Hepatocyte (in vitro differentiated cells): Measurements from ENCODE around the gene CCDC32.

Source experiments
- EZH2 ChIP-seq: fragments of 200-600 bp; sonication (generic); IDR thresholded peaks from 2 replicates; pipeline ENCODE4 v1.6.1; 2016; ENCODE audit warnings: antibody characterized with exemption, mild to moderate bottlenecking, borderline replicate concordance
- EZH2phosphoT487 ChIP-seq: fragments of 200-600 bp; sonication (generic); IDR thresholded peaks from one replicate; pipeline ENCODE4 v1.6.1; 2018; ENCODE audit warnings: antibody characterized with exemption, mild to moderate bottlenecking, low read depth, moderate library complexity; ENCODE audit not compliant: unreplicated experiment, severe bottlenecking
- TF ChIP-seq, protein P1 (sequence below): fragments of 200-600 bp; sonication (generic); IDR thresholded peaks from 2 replicates; pipeline ENCODE4 v1.5.1; 2016; ENCODE audit warnings: antibody characterized with exemption, mild to moderate bottlenecking; ENCODE audit not compliant: poor library complexity

DNA sequence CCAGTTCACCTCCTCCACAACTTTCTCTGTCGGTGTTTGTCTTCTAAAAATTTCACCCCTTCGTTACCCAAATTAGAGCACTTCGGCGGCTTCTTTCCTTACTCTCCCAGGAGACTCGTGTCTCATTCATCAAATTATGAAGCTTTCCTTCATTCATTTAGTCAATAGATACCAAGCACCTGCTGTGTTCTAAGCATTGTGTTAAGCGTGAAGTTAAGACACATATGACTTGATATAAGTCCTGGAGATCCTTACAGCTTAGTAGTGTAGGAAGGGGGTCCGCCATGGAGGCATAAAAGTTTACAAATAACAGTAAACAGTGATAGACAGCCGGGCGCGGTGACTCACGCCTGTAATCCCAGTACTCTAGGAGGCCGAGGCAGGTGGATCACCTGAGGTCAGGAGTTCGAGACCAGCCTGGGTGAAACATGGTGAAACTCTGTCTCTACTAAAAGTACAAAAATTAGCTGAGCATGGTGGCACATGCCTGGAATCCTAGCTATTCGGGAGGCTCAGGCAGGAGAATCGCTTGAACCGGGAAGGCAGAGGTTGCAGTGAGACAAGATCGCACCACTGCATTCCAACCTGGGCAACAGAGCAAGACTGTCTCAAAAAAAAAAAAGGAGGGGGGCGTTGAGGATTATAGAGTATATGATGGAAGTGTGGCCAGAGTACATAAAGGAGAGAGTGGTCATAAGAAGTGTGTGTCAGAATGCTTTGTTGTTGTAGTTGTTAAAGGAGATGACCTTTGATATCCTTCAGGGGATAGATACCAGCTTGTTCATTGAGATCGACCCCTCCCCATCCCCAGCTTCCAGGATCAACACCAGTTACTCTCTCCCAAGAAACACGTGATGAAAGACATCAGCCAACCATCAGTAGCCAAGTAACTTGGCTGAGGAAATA lies 744 bp upstream of the CCDC32 start:
- TF ChIP-seq, protein P1, sequence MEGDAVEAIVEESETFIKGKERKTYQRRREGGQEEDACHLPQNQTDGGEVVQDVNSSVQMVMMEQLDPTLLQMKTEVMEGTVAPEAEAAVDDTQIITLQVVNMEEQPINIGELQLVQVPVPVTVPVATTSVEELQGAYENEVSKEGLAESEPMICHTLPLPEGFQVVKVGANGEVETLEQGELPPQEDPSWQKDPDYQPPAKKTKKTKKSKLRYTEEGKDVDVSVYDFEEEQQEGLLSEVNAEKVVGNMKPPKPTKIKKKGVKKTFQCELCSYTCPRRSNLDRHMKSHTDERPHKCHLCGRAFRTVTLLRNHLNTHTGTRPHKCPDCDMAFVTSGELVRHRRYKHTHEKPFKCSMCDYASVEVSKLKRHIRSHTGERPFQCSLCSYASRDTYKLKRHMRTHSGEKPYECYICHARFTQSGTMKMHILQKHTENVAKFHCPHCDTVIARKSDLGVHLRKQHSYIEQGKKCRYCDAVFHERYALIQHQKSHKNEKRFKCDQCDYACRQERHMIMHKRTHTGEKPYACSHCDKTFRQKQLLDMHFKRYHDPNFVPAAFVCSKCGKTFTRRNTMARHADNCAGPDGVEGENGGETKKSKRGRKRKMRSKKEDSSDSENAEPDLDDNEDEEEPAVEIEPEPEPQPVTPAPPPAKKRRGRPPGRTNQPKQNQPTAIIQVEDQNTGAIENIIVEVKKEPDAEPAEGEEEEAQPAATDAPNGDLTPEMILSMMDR: no peak
- TF ChIP-seq EZH2: no peak
- no peak for TF ChIP-seq EZH2phosphoT487
